ENCODE measurements around the gene C19orf25.

The C19orf25 gene

GRCh38 chr19:1466018-1466460, 13.0 kb downstream of the C19orf25 start:
- Histone ChIP-seq H3K4me3 (ENCODE audit: low read length in 2 of 2) (no peak overlapping the region), H3K9ac (ENCODE audit: low read depth in 1 of 2, low read length in 2 of 2) (no peak overlapping the region), H3K9me3 (ENCODE audit: control insufficient read depth in 2 of 2, low read length in 2 of 2) (no peaks in the 10 kb centered on the region), H3K27me3 (ENCODE audit: control insufficient read depth in 2 of 2, insufficient read depth in 2 of 2, low read length in 2 of 2) (peaks cover 15 to 36% of the 10 kb centered on the region in 2 donors), H3K36me3 (ENCODE audit: control insufficient read depth in 2 of 2, insufficient read depth in 2 of 2, low read length in 2 of 2) (no peaks in the 10 kb centered on the region), H3K27ac (ENCODE audit: low read depth in 2 of 2, low read length in 2 of 2) (no peak overlapping the region), H3K4me1 (ENCODE audit: control insufficient read depth in 2 of 2, insufficient read depth in 2 of 2, low read length in 2 of 2) (peaks cover 26 to 30% of the 10 kb centered on the region in 2 donors)

DNA sequence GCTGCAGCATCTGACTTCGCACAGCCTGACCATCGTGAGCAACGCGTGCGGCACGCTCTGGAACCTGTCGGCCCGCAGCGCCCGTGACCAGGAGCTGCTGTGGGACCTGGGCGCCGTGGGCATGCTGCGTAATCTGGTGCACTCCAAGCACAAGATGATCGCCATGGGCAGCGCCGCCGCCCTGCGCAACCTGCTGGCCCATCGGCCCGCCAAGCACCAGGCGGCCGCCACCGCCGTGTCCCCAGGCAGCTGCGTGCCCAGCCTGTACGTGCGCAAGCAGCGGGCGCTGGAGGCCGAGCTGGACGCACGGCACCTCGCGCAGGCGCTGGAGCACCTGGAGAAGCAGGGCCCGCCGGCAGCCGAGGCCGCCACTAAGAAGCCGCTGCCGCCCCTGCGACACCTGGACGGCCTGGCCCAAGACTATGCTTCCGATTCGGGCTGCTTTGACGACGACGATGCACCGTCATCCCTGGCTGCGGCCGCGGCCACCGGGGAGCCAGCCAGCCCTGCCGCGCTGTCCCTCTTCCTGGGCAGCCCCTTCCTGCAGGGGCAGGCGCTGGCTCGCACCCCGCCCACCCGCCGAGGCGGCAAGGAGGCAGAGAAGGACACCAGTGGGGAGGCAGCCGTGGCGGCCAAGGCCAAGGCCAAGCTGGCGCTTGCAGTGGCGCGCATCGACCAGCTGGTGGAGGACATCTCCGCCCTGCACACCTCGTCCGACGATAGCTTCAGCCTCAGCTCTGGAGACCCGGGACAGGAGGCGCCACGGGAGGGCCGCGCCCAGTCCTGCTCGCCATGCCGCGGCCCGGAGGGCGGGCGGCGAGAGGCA, 13.6 kb downstream of the C19orf25 start:
- H3K4me1 ChIP-seq (ENCODE audit: control insufficient read depth in 2 of 2, insufficient read depth in 2 of 2, low read length in 2 of 2), result peaks cover 20 to 23% of the 10 kb centered on the region in 2 donors

GRCh38 chr19:1461862-1462261, 17.2 kb downstream of the C19orf25 start:
- peaks cover 2 to 7% of the 10 kb centered on the region in 2 donors for H3K4me1 ChIP-seq (ENCODE audit: control insufficient read depth in 2 of 2, insufficient read depth in 2 of 2, low read length in 2 of 2)

More for the DNA sequence above, 13.6 kb downstream of the C19orf25 start:
- no peak overlapping the region for H3K4me3 ChIP-seq (ENCODE audit: low read length in 2 of 2)
- no peak overlapping the region for H3K27ac ChIP-seq (ENCODE audit: low read depth in 2 of 2, low read length in 2 of 2)
- H3K9me3 ChIP-seq (ENCODE audit: control insufficient read depth in 2 of 2, low read length in 2 of 2), result no peaks in the 10 kb centered on the region
- no peak overlapping the region for H3K9ac ChIP-seq (ENCODE audit: low read depth in 1 of 2, low read length in 2 of 2)
- no peaks in the 10 kb centered on the region for H3K36me3 ChIP-seq (ENCODE audit: control insufficient read depth in 2 of 2, insufficient read depth in 2 of 2, low read length in 2 of 2)
- H3K27me3 ChIP-seq (ENCODE audit: control insufficient read depth in 2 of 2, insufficient read depth in 2 of 2, low read length in 2 of 2), result peaks cover 12 to 32% of the 10 kb centered on the region in 2 donors

DNA sequence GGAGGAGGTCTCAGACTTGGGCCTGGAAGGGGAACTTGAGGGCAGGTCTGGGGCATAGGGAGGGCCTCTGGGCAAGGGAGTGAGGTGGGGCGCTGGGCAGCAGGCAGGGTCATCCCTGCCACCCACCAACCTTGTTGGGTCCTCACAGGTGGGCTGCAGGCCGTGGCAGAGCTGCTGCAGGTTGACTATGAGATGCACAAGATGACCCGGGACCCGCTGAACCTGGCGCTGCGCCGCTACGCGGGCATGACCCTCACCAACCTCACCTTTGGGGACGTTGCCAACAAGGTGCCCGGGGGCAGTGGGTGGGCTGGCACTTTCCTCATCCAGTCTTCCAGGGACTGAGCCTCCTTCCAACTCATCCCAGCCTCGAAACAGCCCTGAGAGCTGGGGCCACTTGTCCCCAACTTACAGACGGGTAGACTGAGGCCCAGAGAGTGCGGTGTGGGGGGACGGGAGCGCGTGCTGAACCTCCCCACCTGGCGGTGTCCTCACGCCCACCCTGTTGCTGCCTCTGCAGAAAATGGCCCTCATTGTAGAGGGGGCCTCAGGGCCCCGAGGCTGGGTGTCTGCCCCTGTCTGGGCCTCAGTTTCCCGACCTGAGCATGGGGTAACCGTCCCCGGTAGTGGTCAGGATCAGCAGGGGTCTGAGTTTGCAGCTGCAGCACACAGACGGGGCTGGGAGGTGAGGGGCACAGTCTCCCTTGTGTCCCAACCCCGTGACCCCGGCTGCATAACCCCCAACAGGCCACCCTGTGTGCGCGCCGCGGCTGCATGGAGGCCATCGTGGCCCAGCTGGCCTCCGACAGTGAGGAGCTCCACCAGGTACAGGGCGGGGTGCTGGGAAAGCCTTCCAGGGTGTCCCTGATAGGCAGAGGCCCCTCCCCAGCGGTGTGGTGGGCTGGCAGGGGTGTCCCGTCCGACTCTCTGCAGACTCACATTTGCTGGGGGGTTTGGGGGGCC, 18.7 kb downstream of the C19orf25 start:
- no peaks in the 10 kb centered on the region for H3K9me3 ChIP-seq (ENCODE audit: control insufficient read depth in 2 of 2, low read length in 2 of 2)
- peaks cover 15 to 28% of the 10 kb centered on the region in 2 donors for H3K27me3 ChIP-seq (ENCODE audit: control insufficient read depth in 2 of 2, insufficient read depth in 2 of 2, low read length in 2 of 2)
- no peak overlapping the region for H3K27ac ChIP-seq (ENCODE audit: low read depth in 2 of 2, low read length in 2 of 2)
- no peaks in the 10 kb centered on the region for H3K36me3 ChIP-seq (ENCODE audit: control insufficient read depth in 2 of 2, insufficient read depth in 2 of 2, low read length in 2 of 2)
- H3K4me3 ChIP-seq (ENCODE audit: low read length in 2 of 2), result no peak overlapping the region
- H3K9ac ChIP-seq (ENCODE audit: low read depth in 1 of 2, low read length in 2 of 2), result no peak overlapping the region
- H3K4me1 ChIP-seq (ENCODE audit: control insufficient read depth in 2 of 2, insufficient read depth in 2 of 2, low read length in 2 of 2), result peaks cover 2 to 6% of the 10 kb centered on the region in 2 donors

More at GRCh38 chr19:1461862-1462261, 17.2 kb downstream of the C19orf25 start:
- Histone ChIP-seq H3K9me3 (ENCODE audit: control insufficient read depth in 2 of 2, low read length in 2 of 2) (no peaks in the 10 kb centered on the region), H3K27me3 (ENCODE audit: control insufficient read depth in 2 of 2, insufficient read depth in 2 of 2, low read length in 2 of 2) (peaks cover 17 to 24% of the 10 kb centered on the region in 2 donors), H3K4me3 (ENCODE audit: low read length in 2 of 2) (no peak overlapping the region), H3K27ac (ENCODE audit: low read depth in 2 of 2, low read length in 2 of 2) (no peak overlapping the region), H3K9ac (ENCODE audit: low read depth in 1 of 2, low read length in 2 of 2) (no peak overlapping the region), H3K36me3 (ENCODE audit: control insufficient read depth in 2 of 2, insufficient read depth in 2 of 2, low read length in 2 of 2) (no peaks in the 10 kb centered on the region)

DNA sequence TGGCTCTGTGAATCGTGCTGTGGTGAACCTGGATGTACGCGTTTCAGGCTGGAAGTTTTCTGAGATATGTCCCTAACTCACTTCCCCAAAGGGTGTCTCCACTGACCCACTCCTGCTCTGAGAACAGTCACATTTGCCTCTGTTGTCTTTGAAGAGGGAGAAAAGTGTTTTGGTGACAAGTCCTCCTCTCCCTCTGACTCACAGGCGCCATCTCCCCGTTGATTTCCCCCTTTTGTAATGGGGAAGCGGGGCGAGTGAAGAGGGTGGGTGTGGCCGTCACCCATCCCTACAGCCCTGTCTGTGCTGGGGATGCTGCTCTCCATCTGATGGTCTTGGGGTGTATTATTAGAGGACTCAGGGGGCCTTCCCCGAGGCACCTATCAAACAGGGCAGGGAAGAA, 19.5 kb downstream of the C19orf25 start:
- H3K4me1 ChIP-seq (ENCODE audit: control insufficient read depth in 2 of 2, insufficient read depth in 2 of 2, low read length in 2 of 2), result peaks cover 7 to 8% of the 10 kb centered on the region in 2 donors
- peaks cover 15 to 28% of the 10 kb centered on the region in 2 donors for H3K27me3 ChIP-seq (ENCODE audit: control insufficient read depth in 2 of 2, insufficient read depth in 2 of 2, low read length in 2 of 2)
- H3K4me3 ChIP-seq (ENCODE audit: low read length in 2 of 2), result no peak overlapping the region
- H3K9ac ChIP-seq (ENCODE audit: low read depth in 1 of 2, low read length in 2 of 2), result no peak overlapping the region
- H3K9me3 ChIP-seq (ENCODE audit: control insufficient read depth in 2 of 2, low read length in 2 of 2), result no peaks in the 10 kb centered on the region
- no peak overlapping the region for H3K27ac ChIP-seq (ENCODE audit: low read depth in 2 of 2, low read length in 2 of 2)
- H3K36me3 ChIP-seq (ENCODE audit: control insufficient read depth in 2 of 2, insufficient read depth in 2 of 2, low read length in 2 of 2), result no peaks in the 10 kb centered on the region

GRCh38 chr19:1457892-1458291, 21.1 kb downstream of the C19orf25 start:
- H3K27ac ChIP-seq (ENCODE audit: low read depth in 2 of 2, low read length in 2 of 2), result no peak overlapping the region
- H3K9me3 ChIP-seq (ENCODE audit: control insufficient read depth in 2 of 2, low read length in 2 of 2), result no peaks in the 10 kb centered on the region
- H3K4me3 ChIP-seq (ENCODE audit: low read length in 2 of 2), result no peak overlapping the region
- peaks cover 23 to 39% of the 10 kb centered on the region in 2 donors for H3K27me3 ChIP-seq (ENCODE audit: control insufficient read depth in 2 of 2, insufficient read depth in 2 of 2, low read length in 2 of 2)
- H3K4me1 ChIP-seq (ENCODE audit: control insufficient read depth in 2 of 2, insufficient read depth in 2 of 2, low read length in 2 of 2), result peaks cover 8 to 9% of the 10 kb centered on the region in 2 donors
- no peak overlapping the region for H3K9ac ChIP-seq (ENCODE audit: low read depth in 1 of 2, low read length in 2 of 2)
- H3K36me3 ChIP-seq (ENCODE audit: control insufficient read depth in 2 of 2, insufficient read depth in 2 of 2, low read length in 2 of 2), result no peaks in the 10 kb centered on the region

- no peak overlapping the region for H3K9ac ChIP-seq (ENCODE audit: low read depth in 1 of 2, low read length in 2 of 2)
- peaks cover 8 to 9% of the 10 kb centered on the region in 2 donors for H3K4me1 ChIP-seq (ENCODE audit: control insufficient read depth in 2 of 2, insufficient read depth in 2 of 2, low read length in 2 of 2)
- no peak overlapping the region for H3K4me3 ChIP-seq (ENCODE audit: low read length in 2 of 2)
- H3K36me3 ChIP-seq (ENCODE audit: control insufficient read depth in 2 of 2, insufficient read depth in 2 of 2, low read length in 2 of 2), result no peaks in the 10 kb centered on the region
- H3K27me3 ChIP-seq (ENCODE audit: control insufficient read depth in 2 of 2, insufficient read depth in 2 of 2, low read length in 2 of 2), result peaks cover 30 to 47% of the 10 kb centered on the region in 2 donors
- no peak overlapping the region for H3K27ac ChIP-seq (ENCODE audit: low read depth in 2 of 2, low read length in 2 of 2)
- H3K9me3 ChIP-seq (ENCODE audit: control insufficient read depth in 2 of 2, low read length in 2 of 2), result no peaks in the 10 kb centered on the region
Observed at GRCh38 chr19:1457031-1457739, 21.8 kb downstream of the C19orf25 start.

DNA sequence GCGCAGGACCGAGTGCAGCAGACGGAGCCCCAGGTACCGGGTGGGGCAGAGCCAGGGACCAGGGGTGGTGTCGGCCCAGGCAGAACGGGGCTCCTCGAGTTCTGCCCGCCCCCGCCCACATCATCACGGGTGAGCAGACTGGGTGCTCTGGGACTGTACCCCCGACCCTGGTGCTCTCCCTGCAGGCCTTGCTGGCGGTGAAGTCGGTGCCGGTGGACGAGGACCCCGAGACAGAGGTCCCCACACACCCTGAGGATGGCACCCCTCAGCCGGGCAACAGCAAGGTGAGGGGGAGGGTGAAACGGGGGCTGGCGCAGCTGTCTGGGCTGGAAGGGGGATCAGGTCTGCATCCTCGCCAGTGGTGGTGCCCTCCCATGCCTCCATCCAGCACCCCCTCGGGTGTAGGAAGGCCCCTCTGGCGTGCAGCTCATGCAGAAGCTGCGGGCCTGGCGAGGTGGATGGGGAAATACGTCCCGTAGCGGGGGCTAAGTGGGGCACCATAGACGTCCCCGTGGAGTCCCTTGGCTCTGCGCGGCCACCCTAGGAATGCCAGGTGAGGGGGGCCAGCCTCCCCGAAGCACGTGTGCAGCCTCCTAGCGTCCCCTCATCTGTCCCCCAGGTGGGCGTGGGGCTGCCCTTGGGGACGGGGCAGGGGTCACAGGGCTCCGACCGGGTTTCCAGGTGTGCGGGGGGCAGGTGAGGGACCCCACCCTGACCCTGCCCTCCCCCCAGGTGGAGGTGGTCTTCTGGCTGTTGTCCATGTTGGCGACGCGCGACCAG, 22.7 kb downstream of the C19orf25 start:
- H3K9me3 ChIP-seq (ENCODE audit: control insufficient read depth in 2 of 2, low read length in 2 of 2), result no peaks in the 10 kb centered on the region
- no peak overlapping the region for H3K9ac ChIP-seq (ENCODE audit: low read depth in 1 of 2, low read length in 2 of 2)
- no peak overlapping the region for H3K4me3 ChIP-seq (ENCODE audit: low read length in 2 of 2)
- H3K27me3 ChIP-seq (ENCODE audit: control insufficient read depth in 2 of 2, insufficient read depth in 2 of 2, low read length in 2 of 2), result peaks cover 35 to 55% of the 10 kb centered on the region in 2 donors
- H3K36me3 ChIP-seq (ENCODE audit: control insufficient read depth in 2 of 2, insufficient read depth in 2 of 2, low read length in 2 of 2), result no peaks in the 10 kb centered on the region
- no peak overlapping the region for H3K27ac ChIP-seq (ENCODE audit: low read depth in 2 of 2, low read length in 2 of 2)
- peaks cover 8 to 9% of the 10 kb centered on the region in 2 donors for H3K4me1 ChIP-seq (ENCODE audit: control insufficient read depth in 2 of 2, insufficient read depth in 2 of 2, low read length in 2 of 2)

Measured in mucosa of rectum (tissue), 2 donors.